GM10266 (cell line): Measurements from ENCODE around the gene SCAMP3.

Source experiments
- DNase-seq: peaks from one replicate; pipeline ENCODE4 v3.0.0; 2012; ENCODE audit errors: extremely low spot score
- CTCF ChIP-seq: IDR thresholded peaks from 2 replicates; pipeline ENCODE4 v1.5.1; 2012; ENCODE audit warnings: mild to moderate bottlenecking, low read depth; ENCODE audit not compliant: control insufficient read depth, insufficient read depth; ENCODE audit errors: missing control alignments

SCAMP3 gene

DNA sequence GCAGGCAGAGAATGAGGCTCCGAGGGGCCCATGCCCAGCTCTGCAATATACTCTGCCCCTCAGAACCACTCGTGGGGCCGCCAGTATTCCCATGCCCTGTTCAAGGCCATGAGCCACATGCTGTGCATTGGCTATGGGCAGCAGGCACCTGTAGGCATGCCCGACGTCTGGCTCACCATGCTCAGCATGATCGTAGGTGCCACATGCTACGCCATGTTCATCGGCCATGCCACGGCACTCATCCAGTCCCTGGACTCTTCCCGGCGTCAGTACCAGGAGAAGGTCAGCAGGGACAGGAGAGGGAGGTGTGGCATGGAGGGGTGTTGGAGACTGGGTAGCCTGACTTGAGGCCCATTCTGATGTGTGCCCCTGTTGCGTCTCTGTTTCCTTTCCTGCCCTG lies 22.3 kb upstream of the SCAMP3 start:
- no peak for TF ChIP-seq CTCF
- DNase-seq = no peak

- no peak for TF ChIP-seq CTCF
- no peak for DNase-seq
These were observed 20.4 kb upstream of the SCAMP3 start for GRCh38 chr1:155282488-155283091.

- no peak for TF ChIP-seq CTCF
- no peak for DNase-seq
These were observed 17.1 kb upstream of the SCAMP3 start for GRCh38 chr1:155279268-155279667.

DNA sequence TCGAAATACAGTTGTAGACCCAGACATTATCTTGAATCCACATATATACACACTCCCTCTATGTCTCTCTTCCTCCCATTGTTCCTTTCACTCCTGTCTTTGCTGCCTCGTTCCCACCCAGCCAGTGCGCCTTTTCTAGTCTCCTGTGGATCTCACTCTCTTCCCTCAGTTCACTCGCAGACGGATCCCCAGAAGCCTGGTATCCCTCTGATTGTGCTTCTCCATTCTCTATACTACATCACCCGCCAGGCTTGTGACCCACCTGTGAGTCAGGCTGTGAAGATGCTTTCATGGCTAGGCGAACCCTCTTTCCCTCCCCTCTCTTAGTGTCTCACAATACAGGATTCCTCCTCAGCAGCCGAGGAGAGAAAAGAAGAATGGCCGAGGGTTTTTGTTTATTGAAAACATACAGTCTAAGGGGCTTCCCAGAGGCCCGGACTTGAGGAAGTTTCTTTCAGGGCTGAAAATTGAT lies 16.6 kb upstream of the SCAMP3 start:
- no peak for DNase-seq

GRCh38 chr1:155277902-155278688 lies 15.9 kb upstream of the SCAMP3 start:
- peak; percentile 80 for DNase-seq
- TF ChIP-seq CTCF = peak; percentile 39

More for the DNA sequence above, 16.6 kb upstream of the SCAMP3 start:
- no peak for TF ChIP-seq CTCF

- peak; percentile 99 for DNase-seq
- peak; percentile 58 for TF ChIP-seq CTCF
These were observed 15.1 kb upstream of the SCAMP3 start, which contains the start of gene HCN3 for GRCh38 chr1:155277070-155277901. TSS of gene HCN3 (plus strand) at chr1:155277463. CDS start at chr1:155277591, 128 bp downstream.
